ENCODE data around the gene BBX.
"Not testable (repeated sequence)": the region's sequence is repeated elsewhere in the genome, so short reads cannot be mapped to it uniquely, and the experiment has no call there.

BBX gene

DNA sequence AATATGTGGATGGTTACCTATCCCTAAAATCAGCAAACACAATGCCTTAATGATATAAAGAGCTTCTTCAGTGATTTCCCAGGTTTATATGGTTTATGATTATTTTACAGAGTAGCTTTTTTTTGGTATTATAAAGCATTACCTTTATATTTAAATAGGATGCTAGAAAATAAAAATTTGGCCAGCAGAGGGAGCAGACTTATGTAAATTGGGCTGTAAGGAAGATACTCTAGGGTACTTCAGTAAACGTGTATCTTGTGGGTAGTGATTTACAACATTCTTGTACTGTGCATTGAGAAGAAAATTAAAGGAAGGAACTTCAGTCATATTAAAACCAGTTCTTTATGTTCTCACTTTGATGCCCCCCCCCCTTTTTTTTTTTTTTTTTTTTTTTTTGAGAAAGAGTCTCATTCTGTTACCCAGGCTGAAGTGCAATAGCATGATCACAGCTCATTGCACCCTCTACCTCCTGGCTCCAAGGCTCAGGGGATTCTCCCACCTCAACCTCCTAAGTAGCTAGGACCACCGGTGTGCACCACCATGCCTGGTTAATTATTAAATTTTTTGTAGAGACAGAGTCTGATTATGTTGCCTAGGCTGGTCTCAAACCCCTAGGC, 167.9 kb downstream of the BBX start:
- DNase-seq: no peak

DNA sequence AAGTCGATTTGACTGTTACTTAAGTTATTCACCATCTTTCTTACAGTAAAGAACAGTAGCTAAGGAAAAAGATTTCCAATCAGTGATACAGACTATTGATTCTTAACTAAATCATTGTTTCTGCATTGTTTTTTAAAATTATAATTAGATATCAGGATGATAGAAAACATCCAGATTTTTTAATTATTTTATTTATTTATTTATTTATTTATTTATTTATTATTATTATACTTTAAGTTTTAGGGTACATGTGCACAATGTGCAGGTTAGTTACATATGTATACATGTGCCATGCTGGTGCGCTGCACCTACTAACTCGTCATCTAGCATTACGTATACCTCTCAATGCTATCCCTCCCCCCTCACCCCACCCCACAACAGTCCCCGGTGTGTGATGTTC, 169.2 kb downstream of the BBX start:
- DNase-seq: not testable (repeated sequence)

DNA sequence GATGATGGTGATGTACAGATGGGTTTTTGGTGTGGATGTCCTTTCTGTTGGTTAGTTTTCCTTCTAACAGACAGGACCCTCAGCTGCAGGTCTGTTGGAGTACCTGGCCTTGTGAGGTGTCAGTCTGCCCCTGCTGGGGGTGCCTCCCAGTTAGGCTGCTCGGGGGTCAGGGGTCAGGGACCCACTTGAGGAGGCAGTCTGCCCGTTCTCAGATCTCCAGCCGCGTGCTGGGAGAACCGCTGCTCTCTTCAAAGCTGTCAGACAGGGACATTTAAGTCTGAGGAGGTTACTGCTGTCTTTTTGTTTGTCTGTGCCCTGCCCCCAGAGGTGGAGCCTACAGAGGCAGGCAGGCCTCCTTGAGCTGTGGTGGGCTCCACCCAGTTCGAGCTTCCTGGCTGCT, 174.6 kb downstream of the BBX start:
- DNase-seq: not testable (repeated sequence)

DNA sequence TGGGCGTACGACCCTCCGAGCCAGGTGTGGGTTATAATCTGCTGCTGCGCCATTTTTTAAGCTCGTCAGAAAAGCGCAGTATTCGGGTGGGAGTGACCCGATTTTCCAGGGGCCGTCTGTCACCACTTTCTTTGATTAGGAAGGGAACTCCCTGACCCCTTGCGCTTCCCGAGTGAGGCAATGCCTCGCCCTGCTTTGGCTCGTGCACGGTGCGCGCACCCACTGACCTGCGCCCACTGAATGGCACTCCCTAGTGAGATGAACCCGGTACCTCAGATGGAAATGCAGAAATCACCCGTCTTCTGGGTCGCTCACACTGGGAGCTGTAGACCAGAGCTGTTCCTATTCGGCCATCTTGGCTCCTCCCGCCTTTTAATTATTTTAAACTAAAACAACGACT, 175.1 kb downstream of the BBX start:
- not testable (repeated sequence) for DNase-seq

DNA sequence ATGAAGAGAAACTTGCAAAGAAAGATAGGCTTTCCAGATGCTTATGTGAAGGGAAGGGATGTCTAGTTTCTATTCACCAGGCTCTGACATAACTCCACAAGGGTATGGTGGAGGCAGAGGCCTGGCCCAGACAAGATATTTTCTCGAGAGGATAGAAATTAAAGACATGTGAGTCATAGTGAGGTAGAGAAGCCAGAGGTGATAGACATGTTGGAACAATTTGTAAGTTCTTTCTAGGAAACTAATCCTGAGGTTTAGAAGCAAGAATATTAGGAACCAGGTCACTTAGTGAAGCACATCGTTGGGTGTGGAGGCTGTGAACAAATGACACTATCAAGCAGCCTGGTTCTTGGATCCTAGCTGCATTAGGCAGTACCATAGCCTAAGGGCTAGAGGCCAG, 176.9 kb downstream of the BBX start:
- no peak for DNase-seq

DNA sequence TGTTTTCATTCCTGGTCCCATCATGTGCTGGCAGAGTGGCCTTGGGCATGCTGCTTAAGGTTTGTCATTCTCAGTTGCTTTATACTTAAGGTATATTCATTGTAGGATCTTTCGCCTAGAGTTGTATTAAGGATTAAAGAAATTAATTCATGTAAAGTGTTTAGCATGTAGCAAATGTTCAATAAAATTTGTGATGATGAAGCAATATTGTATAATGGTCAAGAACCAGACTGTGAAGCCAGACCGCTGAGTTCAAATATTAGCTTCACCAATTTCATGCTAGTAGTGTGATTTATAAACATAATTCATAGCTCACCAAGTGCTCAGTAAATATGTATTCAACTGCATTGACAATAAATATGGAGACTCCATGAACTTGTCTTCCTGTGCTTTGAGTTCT, 178.5 kb downstream of the BBX start:
- no peak for DNase-seq

DNA sequence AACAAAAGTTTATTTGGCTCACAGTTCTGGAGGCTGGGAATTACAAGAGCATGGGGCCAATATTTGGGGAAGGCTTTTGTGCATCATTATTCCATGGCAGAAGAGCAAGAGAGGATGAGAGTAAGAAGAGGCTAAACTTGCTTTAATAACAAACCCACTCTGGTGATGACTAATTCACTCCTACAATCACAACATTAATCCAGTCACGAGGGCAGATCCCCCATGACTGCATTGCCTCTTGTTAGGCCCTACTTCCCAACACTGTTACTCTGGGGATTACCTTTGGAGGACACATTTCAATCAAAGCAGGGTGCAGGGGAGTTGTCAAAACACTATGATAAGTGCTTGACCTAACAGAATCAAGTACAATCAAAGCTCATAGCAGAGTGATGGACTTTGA, 181.7 kb downstream of the BBX start:
- no peak for DNase-seq

DNA sequence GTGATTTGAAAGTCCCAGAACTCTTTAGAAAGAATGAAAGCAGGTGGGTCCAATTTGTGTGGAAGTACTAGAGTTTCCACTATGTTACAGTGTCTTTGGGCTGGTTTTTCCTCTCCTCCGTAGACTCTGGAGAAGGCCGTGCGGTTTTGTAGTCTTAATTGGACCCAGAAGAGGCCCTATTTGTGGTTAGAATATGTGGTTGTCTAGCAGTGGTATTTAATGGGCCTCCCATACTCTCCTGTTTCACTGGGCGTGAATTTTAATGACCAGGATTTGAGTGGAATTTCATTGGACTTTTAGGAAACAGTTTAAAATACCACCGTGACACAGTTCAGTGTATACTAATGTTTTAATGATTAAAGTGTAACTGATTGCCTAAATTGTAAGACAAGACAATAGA, 182.3 kb downstream of the BBX start:
- no peak for DNase-seq

DNA sequence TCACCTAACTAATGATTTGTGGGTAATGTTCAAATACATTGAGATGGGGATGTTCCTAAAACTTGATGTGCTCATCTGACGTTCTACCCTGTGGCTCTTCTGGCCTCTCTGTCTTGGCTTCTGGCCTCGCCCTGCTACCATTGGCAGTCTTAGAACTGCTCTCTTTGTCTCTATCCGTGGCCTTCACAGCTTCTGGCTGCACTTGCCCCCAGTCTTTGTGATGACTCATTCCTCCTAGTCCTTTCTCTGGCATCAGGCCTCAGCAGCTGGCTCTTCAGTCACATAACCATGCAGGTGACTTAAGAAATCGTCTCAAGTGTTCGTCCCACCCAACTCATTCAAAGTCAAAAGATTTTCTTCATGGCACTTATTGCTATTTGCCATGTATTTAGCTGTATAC, 188.1 kb downstream of the BBX start:
- no peak for DNase-seq

DNA sequence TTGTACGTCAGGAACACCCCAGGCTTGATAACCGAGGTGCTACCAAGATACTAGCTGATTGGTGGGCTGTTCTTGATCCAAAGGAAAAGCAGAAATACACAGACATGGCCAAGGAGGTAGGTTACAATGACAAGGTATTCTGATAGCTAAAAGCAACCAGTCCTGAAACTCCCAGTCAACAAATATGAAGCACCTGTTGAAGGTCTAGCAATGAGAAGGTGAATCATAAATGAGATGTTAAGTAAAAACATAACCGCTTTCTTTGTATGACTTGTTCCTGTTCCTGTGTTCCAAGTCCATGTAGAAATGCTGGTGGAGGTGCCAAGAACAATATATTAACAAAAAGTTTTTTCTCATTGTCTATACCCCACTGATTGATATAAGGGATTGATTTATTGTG, 194.0 kb downstream of the BBX start:
- no peak for DNase-seq

DNA sequence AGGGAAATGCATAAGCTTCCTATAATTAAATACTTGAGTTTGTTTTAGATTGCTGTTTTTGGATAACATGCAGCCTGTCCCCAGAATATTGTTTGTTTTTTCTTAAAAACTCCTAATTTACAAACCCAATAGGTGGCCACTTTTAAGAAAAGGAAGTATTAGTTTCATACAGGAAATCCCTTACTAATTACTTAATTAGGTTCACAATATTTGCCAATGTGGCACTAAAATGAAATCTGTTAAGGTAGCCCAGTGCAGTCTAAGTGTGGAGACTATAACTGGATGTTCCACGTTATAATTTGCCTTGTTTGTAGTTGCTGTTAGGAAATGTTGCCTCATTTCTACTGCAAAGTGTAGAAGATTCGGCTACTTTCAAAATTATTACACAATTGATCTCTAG, 195.8 kb downstream of the BBX start:
- no peak for DNase-seq

DNA sequence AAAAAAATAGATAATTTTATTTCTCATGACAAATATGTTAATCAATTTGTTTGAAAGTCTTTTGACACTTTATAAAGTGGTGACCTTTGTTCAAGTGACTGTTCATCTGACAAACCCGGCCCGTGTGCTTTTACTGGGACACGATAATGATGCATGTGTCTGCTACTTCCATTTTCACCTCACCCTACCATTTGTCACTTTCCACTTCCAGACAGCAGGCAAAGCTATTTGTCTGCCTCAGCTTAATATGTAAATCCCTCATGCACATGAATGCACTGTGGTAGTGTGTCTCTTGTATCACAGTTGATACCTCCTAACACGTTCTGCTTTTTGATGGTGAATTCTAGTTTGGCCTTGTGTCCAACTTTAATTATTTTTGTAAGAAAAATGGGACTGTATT, 204.3 kb downstream of the BBX start:
- DNase-seq: no peak

DNA sequence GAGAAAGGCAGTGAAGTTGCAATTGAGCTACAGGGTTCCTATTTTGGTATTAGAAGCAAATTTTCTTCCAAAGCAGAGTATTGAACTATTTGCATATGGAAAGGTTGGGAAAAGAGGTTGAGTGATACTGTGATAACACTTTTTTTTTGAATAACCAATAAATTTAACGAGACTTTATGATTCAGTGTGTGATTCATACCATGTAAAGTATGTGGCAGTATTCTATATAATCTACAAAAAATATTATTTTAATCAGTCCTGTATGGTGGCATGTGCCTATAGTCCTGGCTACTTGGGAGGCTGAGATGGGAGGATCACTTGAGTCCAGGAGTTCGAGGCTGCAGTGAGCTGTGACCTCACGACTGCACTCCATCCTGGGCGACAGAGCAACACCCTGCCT, 206.9 kb downstream of the BBX start:
- no peak for DNase-seq

DNA sequence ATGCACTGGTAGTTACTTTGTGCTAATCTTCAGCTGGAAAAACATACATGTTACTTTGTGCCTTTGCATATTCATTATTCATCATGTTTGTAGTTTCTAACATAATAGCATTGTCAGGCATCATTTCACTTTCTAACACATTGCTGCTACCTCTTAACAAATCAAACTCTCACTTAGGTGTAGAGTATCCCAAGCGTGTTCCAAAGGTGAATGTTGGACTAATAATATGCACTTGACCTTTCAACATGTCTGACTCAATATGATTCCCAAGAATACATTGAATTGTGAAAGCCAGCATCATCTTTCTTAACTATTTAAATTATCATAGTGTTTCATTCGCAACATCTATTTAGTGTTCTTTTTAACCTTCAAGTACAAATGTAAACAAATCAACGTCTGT, 211.6 kb downstream of the BBX start:
- DNase-seq: no peak

DNA sequence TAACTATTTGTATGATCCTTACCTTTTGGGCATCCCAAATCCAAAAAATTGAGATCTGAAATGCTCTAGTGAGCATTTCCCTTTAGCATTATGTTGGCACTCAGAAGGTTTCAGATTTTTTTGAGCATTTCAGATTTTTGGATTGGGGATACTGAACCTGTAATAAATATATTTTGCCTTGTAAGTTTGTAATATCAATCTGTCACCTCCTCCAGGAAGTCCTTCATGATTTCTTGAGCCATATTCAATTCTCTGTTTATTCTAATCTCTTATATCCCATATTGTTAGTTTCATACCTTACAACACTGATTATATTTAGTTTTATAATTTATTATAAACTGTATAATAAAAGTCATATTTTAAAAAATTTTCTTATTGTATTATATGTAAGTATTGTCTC, 215.2 kb downstream of the BBX start:
- DNase-seq: no peak

DNA sequence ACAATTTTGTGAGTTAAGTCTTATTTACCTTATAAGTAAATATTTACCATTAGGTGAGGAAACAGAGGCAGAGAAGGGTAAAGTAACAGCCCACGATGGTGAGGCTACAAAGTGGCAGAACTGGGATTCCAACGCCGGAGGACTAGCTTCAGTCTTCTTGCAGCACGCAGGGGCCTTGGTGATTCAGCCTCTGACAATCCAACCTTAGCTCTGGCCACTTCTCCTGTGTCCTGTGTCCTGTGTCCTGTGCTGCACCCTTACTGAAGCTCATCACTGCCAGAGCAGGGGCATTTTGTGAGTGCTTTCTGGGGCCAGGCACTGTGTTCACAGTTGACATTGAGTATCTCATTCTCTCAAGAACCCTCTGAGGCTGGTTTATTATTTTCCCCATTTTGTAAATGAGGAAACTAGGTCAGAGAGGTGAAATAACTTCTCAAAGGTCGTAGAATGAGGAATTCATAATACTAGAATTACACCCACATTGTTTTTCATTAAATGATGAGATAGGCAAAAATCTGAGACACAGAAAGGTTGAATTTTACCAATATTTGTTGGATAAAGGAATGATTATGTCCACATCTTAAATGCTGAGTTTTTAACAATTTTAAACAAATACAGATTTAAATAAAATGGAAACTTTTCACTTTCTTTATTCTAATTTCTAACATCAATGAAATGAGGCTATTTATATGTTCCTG, 215.9 kb downstream of the BBX start:
- no peak for DNase-seq

DNA sequence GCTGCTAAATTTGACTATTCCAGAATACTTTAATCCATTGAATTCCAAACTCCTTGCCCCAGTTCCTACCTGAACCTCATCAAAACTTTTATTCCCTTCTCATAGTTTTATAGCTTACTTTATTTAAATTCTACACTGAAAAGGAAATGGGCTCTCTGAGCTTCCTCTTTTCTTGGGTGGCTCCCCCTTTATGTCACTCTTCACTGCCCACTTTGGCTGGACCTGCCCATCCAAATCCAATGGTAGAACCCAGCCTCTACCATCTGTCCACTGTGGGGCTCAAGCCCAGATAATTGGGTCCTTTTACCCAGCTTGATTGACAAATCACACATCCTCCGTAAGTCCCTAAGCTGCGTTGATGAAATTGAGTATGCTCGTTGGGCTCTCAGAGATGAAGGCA, 216.5 kb downstream of the BBX start:
- no peak for DNase-seq

DNA sequence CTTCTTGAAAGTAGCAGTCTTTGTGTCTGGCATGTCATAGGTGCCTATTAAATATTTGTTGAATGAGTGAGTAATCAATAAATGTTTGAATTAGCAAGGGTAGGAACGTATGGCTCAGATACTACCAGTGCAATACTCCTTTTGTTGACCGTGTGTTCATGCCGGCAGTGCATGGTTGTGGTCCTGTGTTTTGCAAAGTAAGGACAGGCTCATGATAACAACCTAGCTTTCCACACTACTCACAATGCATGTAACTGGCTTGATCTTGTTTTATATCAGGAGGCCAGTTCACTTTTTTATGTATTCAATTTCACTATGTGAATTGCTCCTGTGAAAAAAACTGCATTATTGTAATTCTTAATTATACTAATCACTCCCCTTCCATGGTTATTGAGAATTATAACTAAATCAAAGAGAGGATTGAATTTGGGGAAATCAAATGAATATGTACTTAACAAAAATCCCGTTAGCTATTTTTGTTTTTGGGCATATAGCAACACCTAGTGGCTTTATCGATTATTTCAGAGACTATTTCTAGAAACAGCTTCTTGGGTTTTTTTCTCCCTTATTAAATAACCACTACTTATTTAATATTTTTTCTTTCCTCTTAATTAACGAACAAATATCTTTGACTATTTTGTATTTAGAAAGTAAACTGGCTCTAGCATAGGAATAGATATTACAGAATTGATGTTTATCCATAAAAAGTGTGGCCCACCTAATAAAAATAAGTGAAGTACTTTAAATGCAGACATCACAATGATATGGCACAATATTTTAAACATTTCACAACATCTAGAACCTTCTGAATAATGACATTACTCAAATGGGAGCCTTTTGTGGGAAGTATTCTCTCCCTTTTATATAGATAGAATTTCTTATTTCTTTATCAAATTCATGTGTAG, 218.5 kb downstream of the BBX start:
- no peak for DNase-seq

DNA sequence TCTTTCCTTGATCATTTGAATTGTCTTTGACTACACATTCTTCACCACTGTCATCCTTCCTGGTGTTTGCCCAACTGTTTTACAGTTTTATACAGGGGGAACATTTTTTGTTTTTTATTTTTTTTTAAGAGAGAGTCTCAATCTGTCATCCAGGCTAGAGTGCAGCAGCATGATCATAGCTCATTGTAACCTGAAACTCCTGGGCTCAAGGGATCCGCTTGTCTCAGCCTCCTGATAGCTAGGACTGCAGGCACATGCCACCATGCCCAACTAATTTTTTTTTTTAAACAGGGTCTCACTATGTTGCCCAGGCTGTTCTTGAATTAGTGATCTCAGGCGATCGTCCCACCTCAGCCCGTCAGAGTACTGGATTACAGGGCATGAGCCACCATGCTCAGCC, 222.6 kb downstream of the BBX start:
- DNase-seq: no peak

DNA sequence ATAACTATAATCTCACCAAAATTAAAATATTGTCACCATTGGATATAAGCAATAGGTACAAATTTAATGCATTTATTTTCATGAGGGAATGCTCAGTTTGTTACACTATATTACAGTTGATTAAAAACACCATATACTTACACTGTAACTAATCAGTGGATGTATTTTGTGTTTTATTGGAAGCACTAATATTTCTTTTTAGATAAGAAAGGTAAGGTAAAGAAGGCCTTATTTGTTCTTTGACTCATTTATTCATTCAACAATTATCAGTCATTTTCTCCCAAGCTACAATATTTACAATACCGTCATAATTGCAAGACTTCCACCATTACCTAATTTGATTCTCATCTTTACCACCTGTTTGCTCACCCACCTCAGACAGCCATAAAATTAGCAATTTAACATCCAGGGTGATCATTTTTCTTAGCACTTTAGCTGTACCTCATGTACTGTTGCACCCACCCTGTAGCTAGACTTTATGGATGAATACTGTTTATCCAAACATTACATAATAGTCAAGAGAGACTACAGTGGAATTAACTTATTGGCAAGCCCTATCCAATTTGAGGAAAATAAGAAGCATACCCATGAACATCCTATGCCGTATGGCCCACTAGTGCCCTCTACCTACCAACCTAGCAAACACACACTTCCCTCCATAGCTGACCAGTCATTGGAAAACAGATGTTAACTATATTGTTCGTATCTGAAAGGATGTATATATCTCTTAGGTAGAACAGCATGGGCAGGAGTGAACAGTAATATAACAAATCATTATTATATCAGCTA, 229.6 kb downstream of the BBX start:
- DNase-seq: no peak

DNA sequence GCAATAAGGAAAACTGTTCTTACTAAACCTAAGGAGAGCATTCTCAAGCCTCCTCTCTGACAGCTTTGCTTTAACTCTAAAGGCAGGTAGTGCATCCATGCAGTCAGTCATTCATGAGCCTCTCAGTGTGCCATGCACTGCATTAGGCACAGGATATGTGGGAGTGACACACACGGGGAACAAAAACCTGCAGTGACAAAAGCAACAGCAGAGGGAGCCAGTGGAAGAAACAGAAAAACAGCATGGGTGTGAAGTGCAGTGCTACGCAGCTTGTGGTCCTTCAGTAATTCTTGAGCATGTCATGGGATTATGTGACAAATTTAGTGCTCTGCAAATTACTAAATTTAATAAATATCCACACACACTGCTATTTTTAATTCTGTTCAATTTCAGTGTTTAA, 230.7 kb downstream of the BBX start:
- DNase-seq: no peak

DNA sequence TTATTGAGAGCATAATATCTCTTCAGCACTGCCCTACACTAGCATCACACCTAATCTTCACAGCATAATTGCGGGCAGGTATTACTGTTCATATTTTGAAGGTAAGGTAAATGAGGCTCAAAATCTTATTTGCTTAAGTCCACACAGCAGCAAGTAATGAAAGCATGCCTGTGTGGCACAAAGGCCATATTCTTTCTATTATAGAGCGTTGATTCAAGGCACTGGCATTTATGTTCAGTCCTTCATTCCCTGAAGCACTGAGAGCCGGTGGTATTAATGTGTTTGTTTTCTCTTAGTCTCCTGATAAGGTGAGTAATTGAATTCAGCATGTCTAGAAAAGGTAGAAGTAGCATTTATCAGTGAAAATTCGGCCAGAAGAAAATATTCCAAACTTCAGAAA, 231.2 kb downstream of the BBX start:
- no peak for DNase-seq

DNA sequence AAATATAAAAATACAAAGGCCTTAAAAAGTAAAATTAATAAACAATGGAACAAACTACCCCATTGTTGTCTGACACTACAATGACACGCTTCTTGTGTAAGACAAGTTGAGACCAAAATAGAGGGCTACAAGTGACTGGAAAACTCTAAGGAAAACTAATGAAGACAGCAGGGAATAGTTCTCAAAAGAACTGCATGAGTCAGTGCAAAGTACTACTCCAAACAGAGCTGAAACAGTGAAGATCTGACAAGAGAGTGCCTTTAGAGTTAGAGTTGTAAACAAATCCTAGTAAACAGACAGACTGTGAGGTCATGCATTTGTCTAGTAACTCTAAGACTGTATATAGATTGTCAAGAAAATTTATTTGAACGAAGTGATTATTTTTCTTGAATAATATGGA, 233.9 kb downstream of the BBX start:
- DNase-seq: no peak
